NCI-H460 (cell line): ENCODE results near the gene PRLHR. TPM values are rescaled to one million over a fixed set of nuclear protein-coding genes. Genes with fewer than 3 reads are reported as not detected.

Experiments
- DNase-seq: peaks from one replicate; pipeline ENCODE4 v3.0.0-alpha.2; 2016; ENCODE audit warnings: low read depth; ENCODE audit errors: extremely low read depth
- total RNA-seq: library from RNA; depleted of rRNA; stranded (reverse); fragments of >200 nt; shearing (Covaris generic); gene quantifications from 2 replicates; pipeline ENCODE4 v1.2.3, GENCODE V29; 2014

Gene PRLHR
- total RNA-seq, 1 experiment from 2014 or later: not detected

GRCh38 chr10:118590334-118590733 lies 5.1 kb downstream of the PRLHR start:
- no peak for DNase-seq

- DNase-seq: no peak
Observed at GRCh38 chr10:118587881-118588651, 7.4 kb downstream of the PRLHR start.

DNA sequence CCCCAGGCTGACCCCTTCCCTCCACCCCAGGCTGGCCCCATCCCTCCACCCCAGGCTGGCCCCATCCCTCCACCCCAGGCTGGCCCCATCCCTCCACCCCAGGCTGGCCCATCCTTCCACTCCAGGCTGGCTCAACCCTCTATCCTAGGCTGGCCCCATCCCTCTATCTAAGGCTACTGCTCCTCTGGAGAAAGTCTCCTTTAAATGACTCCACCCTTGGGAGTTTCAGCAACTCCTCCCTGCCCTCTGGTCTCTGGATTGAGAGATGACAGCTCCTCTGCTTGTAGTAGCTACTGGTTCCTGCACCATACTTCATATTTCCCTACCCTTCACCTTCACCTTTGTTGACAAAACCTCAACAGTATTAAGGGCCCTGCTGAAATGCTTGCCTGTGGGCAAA lies 8.5 kb downstream of the PRLHR start:
- no peak for DNase-seq

DNA sequence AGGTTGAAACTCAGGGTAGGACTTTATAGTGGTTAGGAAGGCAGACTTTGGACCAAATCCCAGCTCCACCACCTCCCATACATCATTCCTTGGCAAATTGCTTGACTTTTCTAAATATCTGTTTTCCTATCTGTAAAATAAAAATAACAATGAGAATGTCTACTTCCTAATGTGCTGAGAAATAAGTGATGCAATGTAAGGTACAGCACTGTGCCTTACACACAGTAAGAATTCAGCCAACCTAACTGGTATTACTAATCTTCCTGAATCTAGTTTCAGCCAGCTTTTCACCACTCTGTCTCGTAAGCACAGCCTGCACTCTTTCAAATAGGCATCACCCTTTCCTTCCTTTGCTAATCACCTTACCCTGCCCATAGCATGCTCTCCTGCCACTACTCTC lies 9.7 kb downstream of the PRLHR start:
- DNase-seq: no peak

DNA sequence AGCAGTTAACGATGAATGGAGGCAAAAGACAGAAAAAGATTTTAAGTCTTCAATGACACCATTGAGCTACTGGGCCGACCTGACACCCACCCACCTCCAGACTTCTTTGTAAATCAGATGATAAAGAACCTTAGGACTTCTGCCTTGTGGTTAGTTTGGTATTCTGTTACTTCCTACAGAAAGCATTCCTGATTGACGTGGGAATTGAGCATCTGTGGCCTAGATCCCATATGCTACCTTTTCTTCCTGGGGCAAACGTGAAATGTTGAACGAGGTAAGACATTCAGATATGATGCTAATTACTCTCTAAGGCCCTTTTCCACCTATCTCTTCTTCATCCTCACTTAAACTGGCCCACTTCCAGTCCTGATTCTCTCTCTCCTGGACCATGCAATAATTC lies 10.2 kb downstream of the PRLHR start:
- no peak for DNase-seq

DNA sequence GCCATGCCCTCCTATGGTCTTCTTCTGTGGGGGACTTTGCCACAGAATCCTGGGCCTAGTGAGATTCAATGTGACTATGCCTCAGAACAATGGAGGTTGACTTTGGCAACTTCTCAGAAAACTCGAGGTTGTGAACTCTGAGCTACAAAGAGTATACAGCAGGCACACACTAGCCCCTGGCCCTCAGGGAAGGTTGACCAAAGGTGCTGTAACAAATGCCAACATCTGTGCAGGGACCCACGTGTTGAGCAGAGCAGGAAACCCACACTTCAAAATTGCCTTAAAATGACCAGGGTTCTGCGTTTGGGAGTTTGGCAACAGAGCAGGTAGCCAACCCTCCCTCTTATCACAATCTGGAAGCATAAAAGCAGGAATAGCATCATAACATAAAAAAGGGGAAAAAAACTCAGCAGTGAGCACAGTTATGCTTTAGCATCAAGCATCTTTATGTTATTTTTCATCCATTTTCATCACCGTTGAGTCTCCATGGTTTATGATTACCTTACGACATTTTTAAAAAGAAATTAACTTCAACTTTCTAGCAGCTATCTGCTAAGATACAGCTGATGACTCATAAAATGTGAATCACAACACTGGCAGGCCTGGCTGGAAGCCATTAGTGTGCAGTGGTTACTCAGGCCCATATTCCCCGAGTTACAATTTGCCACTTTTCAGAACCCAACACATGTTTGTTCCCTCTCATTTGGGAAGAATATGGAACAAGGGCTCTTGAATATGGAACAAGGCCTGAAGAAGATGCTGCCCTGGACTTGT lies 11.1 kb downstream of the PRLHR start:
- peak; percentile 71 for DNase-seq

GRCh38 chr10:118583611-118584010 lies 11.8 kb downstream of the PRLHR start:
- no peak for DNase-seq

DNA sequence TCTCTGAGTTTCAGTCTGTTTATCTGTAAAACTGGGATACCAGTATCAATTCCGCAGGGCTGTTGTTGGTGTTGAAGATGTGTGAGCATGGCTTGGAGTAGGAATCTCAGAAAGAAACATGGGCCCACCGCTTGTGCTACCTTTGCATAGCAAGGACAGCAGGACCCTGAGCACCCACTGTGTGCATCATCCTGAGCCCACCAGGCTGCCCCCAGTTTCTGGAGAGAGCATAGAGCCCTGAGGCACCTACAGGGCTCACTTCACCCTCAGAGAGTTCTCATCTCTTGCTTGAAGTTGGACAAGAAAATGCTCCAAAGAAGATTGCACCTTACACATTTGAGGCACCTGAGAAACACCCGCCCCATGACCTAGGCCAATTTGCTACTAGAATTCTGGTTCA lies 12.9 kb downstream of the PRLHR start:
- DNase-seq: no peak

GRCh38 chr10:118581340-118581739 lies 14.1 kb downstream of the PRLHR start:
- DNase-seq: no peak

DNA sequence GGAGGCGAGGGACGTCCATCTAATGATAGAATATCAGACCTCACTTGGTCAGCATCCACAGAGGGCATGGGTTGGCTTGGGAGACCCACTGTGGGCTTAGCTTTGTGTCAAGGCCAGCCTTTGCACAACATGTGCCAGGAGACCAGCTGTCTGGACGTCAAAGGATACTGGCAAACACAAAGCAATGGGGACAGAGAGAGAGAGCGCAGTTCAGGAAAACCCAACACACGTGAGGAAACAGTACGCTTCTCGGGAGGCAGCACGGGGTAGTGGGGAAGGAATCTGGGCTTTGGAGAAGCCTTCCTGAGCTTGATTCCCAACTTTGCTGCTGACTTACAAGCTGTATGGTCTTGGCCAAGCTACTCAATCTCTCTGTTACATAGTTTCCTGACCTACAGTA lies 14.7 kb downstream of the PRLHR start:
- no peak for DNase-seq

GRCh38 chr10:118573512-118573911 lies 21.9 kb downstream of the PRLHR start:
- DNase-seq: no peak

GRCh38 chr10:118572256-118573041 lies 23.0 kb downstream of the PRLHR start:
- no peak for DNase-seq

- no peak for DNase-seq
Observed at GRCh38 chr10:118571123-118571522, 24.3 kb downstream of the PRLHR start.

- DNase-seq: no peak
Observed at GRCh38 chr10:118570591-118570990, 24.9 kb downstream of the PRLHR start.

DNA sequence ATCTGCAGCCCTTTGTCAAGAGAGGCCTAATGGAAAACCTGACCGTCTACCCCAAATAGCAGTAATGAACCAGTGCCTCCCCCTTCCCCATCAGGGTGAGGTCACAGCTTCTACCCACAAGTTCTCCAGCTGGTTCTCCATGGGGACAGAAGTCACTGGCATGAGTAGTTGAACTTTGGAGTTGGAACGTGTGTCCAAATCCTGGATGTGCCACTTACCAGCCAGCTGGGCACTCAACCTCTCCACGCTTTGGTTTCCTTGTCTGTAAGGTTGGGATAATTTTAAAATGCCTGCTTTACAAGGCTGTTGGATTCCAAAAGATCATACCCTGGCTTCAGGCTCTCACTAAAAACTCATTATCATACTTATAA lies 25.6 kb downstream of the PRLHR start:
- DNase-seq: no peak

GRCh38 chr10:118569241-118569881 lies 26.1 kb downstream of the PRLHR start:
- DNase-seq: no peak

DNA sequence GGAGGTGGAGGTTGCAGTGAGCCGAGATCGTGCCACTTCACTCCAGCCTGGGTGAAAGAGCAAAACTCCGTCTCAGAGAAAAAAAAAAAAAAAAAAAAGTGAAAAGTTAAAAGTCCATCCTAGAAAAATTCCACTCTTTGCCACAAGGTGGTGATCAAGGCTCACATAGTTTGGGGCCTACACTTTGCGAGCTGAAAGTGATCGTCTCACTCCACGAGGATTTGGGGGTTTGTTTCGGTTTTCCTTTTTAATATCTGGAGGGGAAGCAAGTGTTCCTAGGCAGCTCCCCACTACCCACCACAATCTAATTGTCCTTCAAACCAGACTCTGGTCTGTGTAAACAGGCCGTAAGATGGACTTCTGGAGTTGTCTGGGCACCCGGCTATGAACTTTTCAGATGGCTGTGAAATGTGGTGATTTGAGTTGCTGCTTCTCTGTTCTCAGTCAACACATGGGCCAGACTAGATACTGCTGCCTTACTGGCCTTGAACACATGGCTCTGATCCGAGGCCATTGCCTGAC lies 27.1 kb downstream of the PRLHR start:
- peak; percentile 75 for DNase-seq

GRCh38 chr10:118567701-118568248 lies 27.7 kb downstream of the PRLHR start:
- no peak for DNase-seq

DNA sequence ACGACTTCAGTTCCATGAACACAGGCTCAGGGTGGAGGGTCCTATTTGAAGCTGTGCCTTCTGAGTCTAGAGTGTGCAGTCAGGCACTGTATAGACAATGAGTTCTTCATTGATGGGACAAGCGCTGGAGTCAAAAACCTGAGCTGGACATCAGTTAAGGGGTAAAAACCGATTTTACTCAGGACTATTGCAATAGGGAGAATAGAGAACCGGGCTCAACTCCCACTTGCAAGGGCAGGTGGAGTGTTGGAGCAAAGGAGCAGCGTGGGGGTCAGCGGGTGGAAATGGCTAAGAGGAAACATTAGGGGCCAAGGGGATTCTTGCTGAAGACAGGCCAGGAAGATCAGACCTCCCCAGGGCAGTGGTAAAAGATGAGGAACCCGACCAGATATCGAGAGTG lies 28.5 kb downstream of the PRLHR start:
- no peak for DNase-seq

- no peak for DNase-seq
Observed at GRCh38 chr10:118565301-118566075, 30.0 kb downstream of the PRLHR start.
